IMR-90 (cell line): Measurements from ENCODE around the gene MAP3K1.

Experiments
- BHLHE40 ChIP-seq: fragments of 150-350 bp; IDR thresholded peaks from 2 replicates; pipeline ENCODE4 v1.6.1; 2016; ENCODE audit warnings: mild to moderate bottlenecking, low read depth, low read length
- CEBPB ChIP-seq: IDR thresholded peaks from 2 replicates; pipeline ENCODE4 v1.6.1; 2012; ENCODE audit warnings: low read depth, low read length, improper control_type of control experiment
- CTCF ChIP-seq: conservative IDR thresholded peaks from 2 replicates; pipeline ENCODE4 v1.5.1; 2012; ENCODE audit warnings: mild to moderate bottlenecking, low read depth, low read length, improper control_type of control experiment
- ELK1 ChIP-seq: fragments of 150-350 bp; IDR thresholded peaks from 2 replicates; pipeline ENCODE4 v1.6.1; 2016; ENCODE audit warnings: low read depth, mild to moderate bottlenecking, low read length, moderate library complexity, borderline replicate concordance
- MAFK ChIP-seq: IDR thresholded peaks from 2 replicates; pipeline ENCODE4 v1.6.1; 2012; ENCODE audit warnings: low read depth, low read length, improper control_type of control experiment
- MAZ ChIP-seq: IDR thresholded peaks from 2 replicates; pipeline ENCODE4 v1.6.1; 2012; ENCODE audit warnings: low read depth, mild to moderate bottlenecking, low read length, improper control_type of control experiment, moderate library complexity, borderline replicate concordance
- NFE2L2 ChIP-seq: fragments of 150-350 bp; IDR thresholded peaks from 2 replicates; pipeline ENCODE4 v1.6.1; 2016; ENCODE audit warnings: low read depth, mild to moderate bottlenecking, low read length
- POLR2A ChIP-seq: IDR thresholded peaks from 2 replicates; pipeline ENCODE4 v1.6.1; 2012; ENCODE audit warnings: mild to moderate bottlenecking, low read depth, low read length
- RAD21 ChIP-seq: IDR thresholded peaks from 2 replicates; pipeline ENCODE4 v1.6.1; 2012; ENCODE audit warnings: low read length, improper control_type of control experiment
- RCOR1 ChIP-seq: IDR thresholded peaks from 2 replicates; pipeline ENCODE4 v1.6.1; 2012; ENCODE audit warnings: mild to moderate bottlenecking, low read length, improper control_type of control experiment; ENCODE audit not compliant: insufficient replicate concordance
- RFX5 ChIP-seq: IDR thresholded peaks from 2 replicates; pipeline ENCODE4 v1.8.0; 2012; ENCODE audit warnings: low read depth, mild to moderate bottlenecking, low read length, moderate library complexity
- SMC3 ChIP-seq: fragments of 150-350 bp; IDR thresholded peaks from 2 replicates; pipeline ENCODE4 v1.6.1; 2016; ENCODE audit warnings: low read depth, mild to moderate bottlenecking, antibody characterized with exemption, low read length, moderate library complexity
- USF2 ChIP-seq: fragments of 150-350 bp; IDR thresholded peaks from 2 replicates; pipeline ENCODE4 v1.6.1; 2017; ENCODE audit warnings: mild to moderate bottlenecking, antibody characterized with exemption, low read length, low read depth

GRCh38 chr5:56845277-56845676, 29.9 kb downstream of the MAP3K1 start:
- TF ChIP-seq CTCF (no peak), RCOR1 (no peak), MAZ (no peak), BHLHE40 (no peak), ELK1 (no peak), USF2 (no peak), POLR2A (no peak), MAFK (no peak), NFE2L2 (no peak), SMC3 (no peak), RAD21 (no peak), RFX5 (no peak), CEBPB (no peak)
